Lower lobe of right lung (tissue), 2 donors: ENCODE results near the gene PCGF3. TPM values are rescaled to one million over a fixed set of nuclear protein-coding genes. Genes with fewer than 3 reads are reported as not detected.
"Not testable (repeated sequence)": the region's sequence is repeated elsewhere in the genome, so short reads cannot be mapped to it uniquely, and the experiment has no call there.

Experiments
- ATAC-seq, 2 donors: fragments of 200-7000 bp; cut with Tn5 transposase; one replicate each; pipeline ENCODE4 v1.9.1; 2020 to 2022; ENCODE audit warnings: mild to moderate bottlenecking in 2 of 2, moderate library complexity in 2 of 2
- DNase-seq: peaks from one replicate; pipeline ENCODE4 v3.0.0-alpha.2; 2020
- H3K27ac ChIP-seq: fragments of 200-600 bp; one replicate; pipeline ENCODE4 v1.8.0; 2022
- H3K27me3 ChIP-seq: fragments of 200-600 bp; one replicate; pipeline ENCODE4 v1.8.0; 2022; ENCODE audit warnings: low read depth
- H3K36me3 ChIP-seq: fragments of 200-600 bp; one replicate; pipeline ENCODE4 v1.8.0; 2022; ENCODE audit warnings: mild to moderate bottlenecking
- H3K4me1 ChIP-seq: fragments of 200-600 bp; one replicate; pipeline ENCODE4 v1.8.0; 2022
- H3K4me3 ChIP-seq: fragments of 200-600 bp; one replicate; pipeline ENCODE4 v1.8.0; 2022; ENCODE audit warnings: mild to moderate bottlenecking
- H3K9me3 ChIP-seq: fragments of 200-600 bp; one replicate; pipeline ENCODE4 v1.8.0; 2022
- intact Hi-C: fragments of 100-400 bp; cut with DNase I; formaldehyde crosslinking; loops from one replicate; pipeline ENCODE4 v1.11.0; 2022
- total RNA-seq: library from RNA; stranded (reverse); fragmentation: NEBNext Ultra II Directional; extraction: Animal tissue kit (Norgen Biotek cat#: 25700); gene quantifications from one replicate; pipeline ENCODE4 v1.2.1, GENCODE V29; 2021
- TF ChIP-seq, protein P1 (sequence below): fragments of 200-600 bp; IDR thresholded peaks from one replicate; pipeline ENCODE4 v1.8.0; 2022; ENCODE audit warnings: antibody characterized with exemption, mild to moderate bottlenecking
- donor health status: DM: no; HTN: yes; CAD: no; lungs with severe emphysema.

The PCGF3 gene
- total RNA-seq, 1 donor from 2014 or later, result 44.8 TPM

DNA sequence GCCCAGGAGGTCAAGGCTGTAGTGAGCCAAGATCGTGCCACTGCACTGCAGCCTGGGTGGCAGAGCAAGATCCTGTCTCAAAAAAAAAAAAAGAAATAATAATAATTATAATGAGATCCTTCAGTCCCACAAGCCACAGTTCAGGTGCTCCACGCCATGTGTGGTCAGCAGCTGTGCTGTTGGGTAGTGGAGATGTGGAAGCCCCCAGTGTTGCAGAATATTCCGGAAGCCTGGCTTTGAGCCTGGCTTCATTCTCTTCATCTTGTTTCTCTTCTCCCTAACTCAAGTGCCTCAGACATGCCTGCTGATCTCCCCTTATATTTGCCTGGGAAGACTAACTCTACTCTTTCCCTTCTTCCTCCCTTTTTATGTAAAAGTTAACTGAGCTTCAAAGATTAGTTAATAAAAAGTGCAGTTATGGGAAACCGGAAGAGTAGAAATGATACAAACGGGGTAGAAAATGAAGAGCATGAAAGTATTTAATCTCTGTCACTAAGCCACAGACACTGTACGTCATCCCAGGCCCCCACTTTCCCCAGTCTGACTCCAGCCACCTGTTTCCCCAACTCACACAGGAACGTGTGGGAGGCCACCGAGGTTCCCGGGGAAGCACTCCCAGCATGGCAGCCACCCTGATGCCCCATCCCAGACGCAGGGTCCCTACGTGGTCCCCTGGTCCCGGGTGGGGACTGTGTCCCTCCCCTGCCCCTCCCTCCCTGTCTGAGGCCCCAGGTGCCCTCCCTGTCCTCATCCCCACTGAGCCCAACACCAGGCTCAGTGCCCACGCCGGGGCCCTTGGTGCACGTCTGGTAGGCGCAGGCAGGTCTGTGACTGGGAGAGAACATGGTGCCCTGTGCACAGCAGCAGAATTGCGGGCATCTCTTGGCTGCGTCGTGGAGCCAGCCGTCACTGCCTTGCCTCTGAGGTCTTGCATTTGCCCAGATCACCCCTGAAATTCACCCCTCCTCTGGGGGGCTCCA is 24.0 kb downstream of the PCGF3 start:
- H3K9me3 ChIP-seq, result no peaks in the 10 kb centered on the region
- no peaks in the 10 kb centered on the region for H3K27me3 ChIP-seq
- no peak overlapping the region for H3K27ac ChIP-seq
- TF ChIP-seq, protein P1, sequence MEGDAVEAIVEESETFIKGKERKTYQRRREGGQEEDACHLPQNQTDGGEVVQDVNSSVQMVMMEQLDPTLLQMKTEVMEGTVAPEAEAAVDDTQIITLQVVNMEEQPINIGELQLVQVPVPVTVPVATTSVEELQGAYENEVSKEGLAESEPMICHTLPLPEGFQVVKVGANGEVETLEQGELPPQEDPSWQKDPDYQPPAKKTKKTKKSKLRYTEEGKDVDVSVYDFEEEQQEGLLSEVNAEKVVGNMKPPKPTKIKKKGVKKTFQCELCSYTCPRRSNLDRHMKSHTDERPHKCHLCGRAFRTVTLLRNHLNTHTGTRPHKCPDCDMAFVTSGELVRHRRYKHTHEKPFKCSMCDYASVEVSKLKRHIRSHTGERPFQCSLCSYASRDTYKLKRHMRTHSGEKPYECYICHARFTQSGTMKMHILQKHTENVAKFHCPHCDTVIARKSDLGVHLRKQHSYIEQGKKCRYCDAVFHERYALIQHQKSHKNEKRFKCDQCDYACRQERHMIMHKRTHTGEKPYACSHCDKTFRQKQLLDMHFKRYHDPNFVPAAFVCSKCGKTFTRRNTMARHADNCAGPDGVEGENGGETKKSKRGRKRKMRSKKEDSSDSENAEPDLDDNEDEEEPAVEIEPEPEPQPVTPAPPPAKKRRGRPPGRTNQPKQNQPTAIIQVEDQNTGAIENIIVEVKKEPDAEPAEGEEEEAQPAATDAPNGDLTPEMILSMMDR, result no peak
- peaks cover 16% of the 10 kb centered on the region for H3K4me1 ChIP-seq
- no peak for DNase-seq
- no peak for ATAC-seq
- H3K4me3 ChIP-seq, result no peak overlapping the region
- intact Hi-C loops, result no loop called here
- peaks cover 44% of the 10 kb centered on the region for H3K36me3 ChIP-seq

DNA sequence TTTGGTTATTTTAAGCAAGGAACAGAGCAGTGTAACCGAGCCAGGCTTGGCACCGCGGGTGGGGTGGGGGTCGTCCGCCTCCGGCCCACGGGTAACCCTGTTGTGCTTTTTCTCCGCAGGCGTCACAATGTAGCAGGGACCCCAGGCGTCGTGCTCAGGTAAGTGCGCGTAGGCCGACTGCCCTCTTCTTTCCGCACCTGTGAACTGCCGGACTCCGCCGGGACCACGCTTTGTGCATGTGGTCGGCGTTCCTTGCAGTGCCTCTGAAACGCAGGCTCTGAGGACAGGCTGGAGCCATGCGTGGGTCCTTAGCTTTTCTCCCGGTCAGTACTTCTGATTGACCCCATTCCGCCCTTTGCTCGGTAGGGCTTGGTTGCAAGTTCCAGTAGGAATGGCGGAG is 24.9 kb downstream of the PCGF3 start:
- ATAC-seq (no peak), DNase-seq (no peak)
- H3K9me3 ChIP-seq, result no peaks in the 10 kb centered on the region
- peaks cover 53% of the 10 kb centered on the region for H3K36me3 ChIP-seq
- no peak overlapping the region for H3K4me3 ChIP-seq
- intact Hi-C loops, result no loop called here
- TF ChIP-seq, protein P1, result no peak
- peaks cover 16% of the 10 kb centered on the region for H3K4me1 ChIP-seq
- no peaks in the 10 kb centered on the region for H3K27me3 ChIP-seq
- H3K27ac ChIP-seq, result no peak overlapping the region

DNA sequence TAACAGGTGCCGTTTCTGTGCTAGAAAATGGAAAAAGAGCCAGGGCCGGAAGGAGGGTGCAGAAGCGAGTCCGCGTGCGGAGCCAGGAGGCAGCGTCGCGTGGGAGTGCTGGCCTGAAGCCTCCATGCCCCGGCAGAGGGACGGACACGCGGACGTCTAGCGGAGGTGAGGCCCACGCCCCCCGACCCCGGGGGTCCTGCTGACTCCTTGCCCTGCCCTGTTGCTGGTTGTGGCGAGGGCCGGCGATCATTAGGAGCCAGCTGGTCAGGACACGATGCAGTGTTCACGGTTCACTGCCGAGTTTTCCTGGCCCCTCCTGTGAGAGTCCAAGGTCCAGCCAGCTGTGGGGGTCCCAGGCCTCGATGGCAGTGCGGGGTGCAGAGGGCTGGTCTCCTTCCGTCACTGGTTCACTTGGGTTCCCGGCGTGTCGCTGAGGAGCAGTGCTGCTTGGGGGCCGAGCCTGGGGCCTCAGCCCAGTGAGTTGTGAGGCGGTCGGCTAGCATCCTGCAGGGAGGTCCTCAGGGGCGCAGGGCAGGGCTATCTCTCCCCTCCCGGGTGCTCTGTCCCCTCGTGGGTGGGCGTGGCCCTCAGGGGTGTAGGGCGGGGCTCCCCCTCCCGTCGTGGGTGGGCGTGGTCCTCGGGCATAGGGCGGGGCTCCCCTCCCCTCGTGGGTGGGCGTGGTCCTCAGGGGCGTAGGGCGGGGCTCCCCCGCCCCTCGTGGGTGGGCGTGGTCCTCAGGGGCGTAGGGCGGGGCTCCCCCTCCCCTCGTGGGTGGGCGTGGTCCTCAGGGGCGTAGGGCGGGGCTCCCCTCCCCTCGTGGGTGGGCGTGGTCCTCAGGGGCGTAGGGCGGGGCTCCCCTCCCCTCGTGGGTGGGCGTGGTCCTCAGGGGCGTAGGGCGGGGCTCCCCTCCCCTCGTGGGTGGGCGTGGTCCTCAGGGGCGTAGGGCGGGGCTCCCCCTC is 25.6 kb downstream of the PCGF3 start:
- H3K27ac ChIP-seq, H3K27me3 ChIP-seq, H3K9me3 ChIP-seq, intact Hi-C loops, H3K4me3 ChIP-seq, DNase-seq: not testable (repeated sequence)
- Histone ChIP-seq H3K4me1 (peaks cover 11% of the 10 kb centered on the region), H3K36me3 (peaks cover 60% of the 10 kb centered on the region)
- ATAC-seq, result peak in 1 of 2 donors; percentile 10

DNA sequence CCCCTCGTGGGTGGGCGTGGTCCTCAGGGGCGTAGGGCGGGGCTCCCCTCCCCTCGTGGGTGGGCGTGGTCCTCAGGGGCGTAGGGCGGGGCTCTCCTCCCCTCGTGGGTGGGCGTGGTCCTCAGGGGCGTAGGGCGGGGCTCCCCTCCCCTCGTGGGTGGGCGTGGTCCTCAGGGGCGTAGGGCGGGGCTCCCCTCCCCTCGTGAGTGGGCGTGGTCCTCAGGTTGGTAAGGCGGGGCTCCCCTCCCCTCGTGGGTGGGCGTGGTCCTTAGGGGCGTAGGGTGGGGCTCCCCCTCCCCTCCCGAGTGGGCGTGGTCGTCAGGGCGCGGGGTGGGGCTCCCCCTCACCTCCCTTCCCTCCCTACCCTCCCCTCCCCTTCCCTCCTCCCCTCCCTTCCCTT is 26.3 kb downstream of the PCGF3 start:
- intact Hi-C loops, ATAC-seq, H3K4me3 ChIP-seq, DNase-seq, H3K27ac ChIP-seq, H3K27me3 ChIP-seq, H3K9me3 ChIP-seq, H3K4me1 ChIP-seq: not testable (repeated sequence)
- H3K36me3 ChIP-seq, result peaks cover 64% of the 10 kb centered on the region

DNA sequence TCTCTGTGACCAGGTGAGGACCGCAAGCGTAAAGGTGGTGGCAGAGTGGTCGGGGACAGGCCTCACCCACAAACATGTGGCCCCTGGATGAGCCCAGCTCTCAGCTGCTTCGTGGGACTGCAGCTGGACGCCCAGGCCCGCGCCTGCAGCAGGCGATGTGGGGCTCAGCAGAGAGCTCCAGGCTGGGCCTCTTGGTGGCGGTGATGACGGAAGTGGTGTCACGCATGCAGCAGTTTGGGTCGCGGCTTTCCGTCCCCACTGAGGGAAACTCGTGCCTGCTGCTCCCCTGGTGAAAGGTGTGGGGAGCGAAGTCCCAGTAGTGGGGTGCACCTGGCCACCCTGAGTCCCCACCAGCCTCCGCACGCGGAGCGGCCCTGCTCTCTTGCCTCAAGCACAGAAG is 26.9 kb downstream of the PCGF3 start:
- Histone ChIP-seq H3K4me3 (no peak overlapping the region), H3K27ac (no peak overlapping the region), H3K36me3 (peaks cover 68% of the 10 kb centered on the region), H3K27me3 (no peaks in the 10 kb centered on the region), H3K4me1 (no peaks in the 10 kb centered on the region), H3K9me3 (no peaks in the 10 kb centered on the region)
- ATAC-seq (no peak), DNase-seq (no peak)
- TF ChIP-seq, protein P1, result no peak
- intact Hi-C loops, result no loop called here

DNA sequence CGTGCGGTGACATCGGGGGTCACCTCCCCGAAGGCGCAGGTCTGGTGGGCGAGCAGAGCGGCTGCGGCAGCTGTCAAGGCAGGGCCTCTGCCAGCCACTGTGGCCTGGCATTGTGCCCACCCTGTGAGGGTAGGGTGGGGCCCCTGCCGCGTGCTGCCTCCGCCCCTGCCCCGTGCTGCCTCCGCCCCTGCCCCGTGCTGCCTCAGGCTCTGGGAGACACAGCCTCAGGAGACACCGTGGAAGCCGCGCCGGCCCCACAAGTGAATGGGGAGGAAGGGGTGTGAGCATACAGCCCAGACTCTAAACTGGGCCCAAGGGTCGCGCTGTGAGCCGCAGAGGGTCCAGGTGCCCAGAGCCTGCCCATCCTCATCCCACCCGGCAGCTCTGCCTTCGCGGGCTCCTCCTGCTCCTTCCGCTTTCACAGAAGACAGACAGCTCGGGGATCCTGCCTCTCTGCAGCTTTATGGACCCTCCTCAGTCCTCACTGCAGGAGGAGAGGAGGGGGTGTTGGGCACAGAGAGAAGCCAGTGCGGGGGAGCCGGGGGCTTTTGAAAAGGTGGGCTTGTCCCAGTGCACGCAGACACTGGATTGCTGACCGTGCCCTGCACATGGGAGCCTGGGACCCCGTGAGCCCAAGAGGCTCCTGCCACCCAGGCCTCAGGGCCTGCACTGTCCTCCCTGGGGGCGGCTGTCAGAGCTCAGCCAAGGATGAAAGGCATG is 27.4 kb downstream of the PCGF3 start:
- Histone ChIP-seq H3K4me1 (no peaks in the 10 kb centered on the region), H3K4me3 (no peak overlapping the region), H3K27me3 (no peaks in the 10 kb centered on the region), H3K9me3 (no peaks in the 10 kb centered on the region), H3K36me3 (peaks cover 74% of the 10 kb centered on the region), H3K27ac (no peak overlapping the region)
- TF ChIP-seq, protein P1, result no peak
- intact Hi-C loops, result no loop called here
- ATAC-seq (peak; percentile 24 to 32), DNase-seq (no peak)
